Lung (tissue), 12 donors: ENCODE measurements around the gene VEPH1. TPM values are rescaled to one million over a fixed set of nuclear protein-coding genes. Genes with fewer than 3 reads are reported as not detected.

Source experiments
- ATAC-seq: fragments of 200-7000 bp; cut with Tn5 transposase; one replicate; pipeline ENCODE4 v1.9.1; 2020; ENCODE audit warnings: moderate number of reproducible peaks; ENCODE audit not compliant: insufficient read depth, low FRiP score
- DNase-seq, 3 donors: peaks; one replicate each; pipeline ENCODE4 v3.0.0-alpha.2; 2013 to 2017
- H3K27ac ChIP-seq, 2 donors: one replicate each; pipeline ENCODE4 v1.5.1; 2013; ENCODE audit warnings: mild to moderate bottlenecking in 2 of 2, moderate library complexity in 2 of 2, control low read depth in 1 of 2, inconsistent platforms in 1 of 2, low read depth in 1 of 2, low read length in 1 of 2
- H3K27me3 ChIP-seq, 3 donors: one replicate each; pipeline ENCODE4 v1.5.1; 2013; ENCODE audit warnings: low read length in 2 of 3; ENCODE audit not compliant: control insufficient read depth in 3 of 3, insufficient read depth in 3 of 3
- H3K36me3 ChIP-seq, 4 donors: one replicate each; pipeline ENCODE4 v1.5.1; 2013; ENCODE audit warnings: low read length in 4 of 4, mild to moderate bottlenecking in 1 of 4, moderate library complexity in 1 of 4; ENCODE audit not compliant: control insufficient read depth in 4 of 4, insufficient read depth in 4 of 4
- H3K4me1 ChIP-seq, 5 donors: one replicate each; pipeline ENCODE4 v1.5.1; 2013; ENCODE audit warnings: low read length in 5 of 5, mild to moderate bottlenecking in 2 of 5, moderate library complexity in 1 of 5; ENCODE audit not compliant: control insufficient read depth in 5 of 5, insufficient read depth in 5 of 5
- H3K4me3 ChIP-seq: one replicate; pipeline ENCODE4 v1.5.1; 2013; ENCODE audit warnings: mild to moderate bottlenecking, control low read depth, moderate library complexity
- H3K9ac ChIP-seq, 2 donors: one replicate each; pipeline ENCODE4 v1.5.1; 2013; ENCODE audit warnings: low read length in 2 of 2, control low read depth in 1 of 2; ENCODE audit not compliant: insufficient read depth in 1 of 2
- H3K9me3 ChIP-seq, 4 donors: one replicate each; pipeline ENCODE4 v1.5.1; 2013; ENCODE audit warnings: low read length in 3 of 4, mild to moderate bottlenecking in 1 of 4, moderate library complexity in 1 of 4; ENCODE audit not compliant: control insufficient read depth in 4 of 4, insufficient read depth in 3 of 4
- CTCF ChIP-seq: IDR thresholded peaks from 2 replicates; pipeline ENCODE4 v1.5.1; 2012; ENCODE audit warnings: mild to moderate bottlenecking; ENCODE audit errors: control extremely low read depth, extremely low read depth
- WGBS, 2 donors: extraction: QIAGEN DNeasy Blood & Tissue Kit; methylation state at CpG; one replicate each; pipeline ENCODE4 v1.1.7; 2013; 5-methylcytosine and 5-hydroxymethylcytosine counted together
- polyA plus RNA-seq, 2 donors: library from polyadenylated mRNA; stranded (reverse); fragments of 200-250 nt; gene quantifications; one replicate each; pipeline ENCODE4 v1.2.1, GENCODE V29; 2013
- total RNA-seq, 2 donors: library from RNA; depleted of rRNA in 1 of 2; stranded (reverse); fragments of >200 nt in 1 of 2; gene quantifications; one replicate each; pipeline ENCODE4 v1.2.1, GENCODE V29; 2014 to 2021
- donor health status: control.
- donor health status: control.
- donor health status: Bipolar disorder and iron deficiency.
- donor health status: healthy.
- donor health status: DM: yes; HTN: yes; CAD: no.

VEPH1 gene
- total and polyA plus RNA-seq, 4 donors = 14.6 to 237 (median 65.5) TPM

- H3K9ac ChIP-seq = no peak overlapping the region
- peaks cover 0 to 6% (median 0%) of the 10 kb centered on the region in 5 donors for H3K4me1 ChIP-seq
- H3K36me3 ChIP-seq = no peaks in the 10 kb centered on the region
- H3K9me3 ChIP-seq = no peaks in the 10 kb centered on the region
- ATAC-seq (no peak), DNase-seq (peak in 2 of 3 donors; percentile 76 to 89)
- H3K4me3 ChIP-seq = no peak overlapping the region
- H3K27me3 ChIP-seq = no peaks in the 10 kb centered on the region
- no peak for TF ChIP-seq CTCF
- H3K27ac ChIP-seq = no peak overlapping the region
- 66 to 77% methylated on average over 2 of the region's 2 CpGs for WGBS, 2 donors
These were observed 191.4 kb downstream of the VEPH1 start for GRCh38 chr3:157311633-157312375.

- H3K9ac ChIP-seq = no peak overlapping the region
- peaks cover 0 to 6% (median 0%) of the 10 kb centered on the region in 5 donors for H3K4me1 ChIP-seq
- H3K27me3 ChIP-seq = no peaks in the 10 kb centered on the region
- H3K9me3 ChIP-seq = no peaks in the 10 kb centered on the region
- no peak for ATAC-seq
- no peak overlapping the region for H3K27ac ChIP-seq
- H3K4me3 ChIP-seq = no peak overlapping the region
- 84 to 96% methylated on average over 6 of the region's 6 CpGs for WGBS, 2 donors
- DNase-seq = no peak
- TF ChIP-seq CTCF = no peak
- H3K36me3 ChIP-seq = no peaks in the 10 kb centered on the region
These were observed 192.7 kb downstream of the VEPH1 start for GRCh38 chr3:157310329-157311052.

- H3K36me3 ChIP-seq = no peaks in the 10 kb centered on the region
- TF ChIP-seq CTCF = no peak
- peaks cover 0 to under 1% (median 0%) of the 10 kb centered on the region in 5 donors for H3K4me1 ChIP-seq
- no peaks in the 10 kb centered on the region for H3K9me3 ChIP-seq
- WGBS, 2 donors = 67 to 75% methylated on average over 2 of the region's 2 CpGs
- H3K27me3 ChIP-seq = no peaks in the 10 kb centered on the region
- DNase-seq (no peak), ATAC-seq (no peak)
- no peak overlapping the region for H3K9ac ChIP-seq
- no peak overlapping the region for H3K27ac ChIP-seq
- H3K4me3 ChIP-seq = no peak overlapping the region
These were observed 196.7 kb downstream of the VEPH1 start for GRCh38 chr3:157306502-157306901.
